Calu3 (cell line): Measurements from ENCODE around the gene NCAPG. TPM values are rescaled to one million over a fixed set of nuclear protein-coding genes. Genes with fewer than 3 reads are reported as not detected.

ENCODE experiments used
- BruUV-seq: library from RNA; stranded (reverse); fragments of 400-500 nt; replicated peaks from 2 replicates; lab custom pipeline; 2021; lab: Mats Ljungman, UMichigan
- CTCF ChIA-PET: fragments of 300-600 bp; sonication (Branson Sonifier 250); formaldehyde crosslinking; loops from one replicate; lab custom pipeline; 2022; ENCODE audit warnings: antibody characterized with exemption; lab: Charles Lee
- DNase-seq: peaks from one replicate; pipeline ENCODE4 v3.0.0; 2022
- H3K27ac Mint-ChIP-seq: one replicate; pipeline ENCODE4 v1.8.0; 2022; ENCODE audit warnings: mixed read lengths; ENCODE audit not compliant: unreplicated experiment
- H3K27me3 Mint-ChIP-seq: one replicate; pipeline ENCODE4 v1.8.0; 2022; ENCODE audit warnings: mixed read lengths; ENCODE audit not compliant: unreplicated experiment
- H3K36me3 Mint-ChIP-seq: one replicate; pipeline ENCODE4 v1.8.0; 2022; ENCODE audit warnings: mild to moderate bottlenecking, moderate library complexity, mixed read lengths; ENCODE audit not compliant: insufficient read depth, unreplicated experiment
- H3K4me1 Mint-ChIP-seq: one replicate; pipeline ENCODE4 v1.8.0; 2022; ENCODE audit warnings: mild to moderate bottlenecking, low read depth, mixed read lengths; ENCODE audit not compliant: unreplicated experiment
- H3K4me3 Mint-ChIP-seq: one replicate; pipeline ENCODE4 v1.8.0; 2022; ENCODE audit warnings: mild to moderate bottlenecking, low read depth, moderate library complexity, mixed read lengths; ENCODE audit not compliant: unreplicated experiment
- H3K9me3 Mint-ChIP-seq: one replicate; pipeline ENCODE4 v1.8.0; 2022; ENCODE audit warnings: low read depth, mixed read lengths; ENCODE audit not compliant: unreplicated experiment
- CTCF ChIP-seq: fragments of 200-600 bp; IDR thresholded peaks from one replicate; pipeline ENCODE4 v1.8.0; 2022; ENCODE audit warnings: antibody characterized with exemption; ENCODE audit not compliant: unreplicated experiment
- intact Hi-C: fragments of 100-400 bp; cut with micrococcal nuclease; formaldehyde crosslinking; loops from one replicate; pipeline ENCODE4 v1.10.0; 2022; ENCODE audit not compliant: unreplicated experiment
- total RNA-seq: library from RNA; stranded (reverse); gene quantifications from 2 replicates; pipeline ENCODE4 v1.2.3, GENCODE V29; 2022

Gene NCAPG
- total RNA-seq, 1 experiment from 2014 or later: 35.3 TPM

- intact Hi-C loops: loop anchor here (10.0 kb wide), 1 partner anchor 214 kb away; the partner anchor contains the start of gene LCORL
- Mint-ChIP-seq H3K4me1 (peaks cover 9% of the 10 kb centered on the region), H3K9me3 (no peaks in the 10 kb centered on the region), H3K27me3 (no peaks in the 10 kb centered on the region), H3K36me3 (peaks cover 27% of the 10 kb centered on the region), H3K4me3 (peak overlapping the region; percentile 91), H3K27ac (peak overlapping the region; percentile 89)
- CTCF ChIA-PET: no interaction called here
- TF ChIP-seq CTCF: no peak
- DNase-seq: no peak
- BruUV-seq: no TSS peak
Measured at GRCh38 chr4:17811078-17811603, 362 bp downstream of the NCAPG start.

GRCh38 chr4:17812125-17812524 is 1.3 kb downstream of the NCAPG start:
- Mint-ChIP-seq H3K4me3 (peak overlapping the region; percentile 91), H3K4me1 (peaks cover 9% of the 10 kb centered on the region), H3K27ac (peak overlapping the region; percentile 32), H3K36me3 (peaks cover 27% of the 10 kb centered on the region), H3K9me3 (no peaks in the 10 kb centered on the region), H3K27me3 (no peaks in the 10 kb centered on the region)
- DNase-seq: no peak
- intact Hi-C loops: loop anchor here (10.0 kb wide), 1 partner anchor 213 kb away; the partner anchor contains the start of gene LCORL
- TF ChIP-seq CTCF: no peak
- BruUV-seq: no TSS peak
- CTCF ChIA-PET: no interaction called here

GRCh38 chr4:17812801-17813200 is 2.0 kb downstream of the NCAPG start:
- H3K27ac Mint-ChIP-seq: no peak overlapping the region
- peak overlapping the region; percentile 91 for H3K4me3 Mint-ChIP-seq
- H3K4me1 Mint-ChIP-seq: peaks cover 9% of the 10 kb centered on the region
- CTCF ChIA-PET: no interaction called here
- no peaks in the 10 kb centered on the region for H3K27me3 Mint-ChIP-seq
- no peak for TF ChIP-seq CTCF
- DNase-seq: no peak
- intact Hi-C loops: loop anchor here (10.0 kb wide), 1 partner anchor 212 kb away; the partner anchor contains the start of gene LCORL
- BruUV-seq: no TSS peak
- peaks cover 27% of the 10 kb centered on the region for H3K36me3 Mint-ChIP-seq
- no peaks in the 10 kb centered on the region for H3K9me3 Mint-ChIP-seq

GRCh38 chr4:17814140-17814539 is 3.4 kb downstream of the NCAPG start:
- no peak overlapping the region for H3K27ac Mint-ChIP-seq
- H3K36me3 Mint-ChIP-seq: peaks cover 27% of the 10 kb centered on the region
- intact Hi-C loops: loop anchor here (10.0 kb wide), 1 partner anchor 211 kb away; the partner anchor contains the start of gene LCORL

More at GRCh38 chr4:17814140-17814539, 3.4 kb downstream of the NCAPG start:
- TF ChIP-seq CTCF: no peak
- no TSS peak for BruUV-seq
- H3K4me1 Mint-ChIP-seq: peaks cover 9% of the 10 kb centered on the region
- no peaks in the 10 kb centered on the region for H3K27me3 Mint-ChIP-seq
- CTCF ChIA-PET: no interaction called here
- H3K4me3 Mint-ChIP-seq: no peak overlapping the region
- no peaks in the 10 kb centered on the region for H3K9me3 Mint-ChIP-seq
- DNase-seq: no peak
